Stimulated activated CD8-positive, alpha-beta memory T cell treated with anti-CD3 and anti-CD28 coated beads, Interleukin-7, amount 100 ng/mL, for 48 hours (primary cell): ENCODE results near the gene PGAM4.
"Not testable (repeated sequence)": the region's sequence is repeated elsewhere in the genome, so short reads cannot be mapped to it uniquely, and the experiment has no call there.

Experiments
- DNase-seq, 2 donors: peaks; one replicate each; pipeline ENCODE4 v3.0.0-alpha.2; 2020; ENCODE audit warnings: low read depth in 1 of 2; ENCODE audit errors: extremely low read depth in 1 of 2

Gene PGAM4

DNA sequence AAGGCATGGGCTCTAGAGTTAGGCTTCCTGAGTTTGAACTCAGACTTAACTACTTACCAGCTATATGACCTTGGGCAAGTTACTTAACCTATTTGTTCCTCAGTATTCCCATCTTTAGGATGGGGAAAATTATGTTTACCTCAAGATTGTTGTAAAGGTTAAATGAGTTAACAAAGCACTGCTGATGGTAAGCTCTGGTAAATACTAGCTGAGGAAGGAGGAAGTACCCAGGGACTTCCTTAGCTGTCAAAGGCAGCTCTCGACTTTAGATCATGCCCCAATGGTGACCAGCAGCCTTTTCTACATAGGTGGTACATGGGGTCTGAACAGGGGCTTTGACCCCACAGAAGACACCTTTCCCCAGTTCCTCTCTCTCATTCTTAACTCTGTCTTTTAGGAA lies 38.9 kb downstream of the PGAM4 start:
- DNase-seq: no peak

DNA sequence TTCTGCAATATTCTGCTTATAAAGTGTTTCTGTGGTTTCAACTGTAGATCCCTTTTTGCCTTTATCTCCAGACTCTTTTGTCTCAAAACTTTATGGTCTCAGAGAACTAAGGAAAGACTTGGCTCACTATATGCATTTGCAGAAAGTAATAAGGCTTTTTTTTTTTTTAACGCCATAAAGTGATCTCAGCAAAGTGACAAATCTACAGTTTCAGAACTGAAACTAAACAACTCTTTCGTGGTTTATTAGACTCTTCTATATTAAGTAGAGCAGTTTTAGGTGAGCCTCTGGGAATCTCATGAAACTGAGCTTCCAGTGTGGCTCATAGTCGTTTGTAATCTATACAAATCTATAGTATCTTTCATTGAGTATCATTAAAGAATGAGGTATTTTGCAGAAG lies 43.7 kb downstream of the PGAM4 start:
- no peak for DNase-seq

DNA sequence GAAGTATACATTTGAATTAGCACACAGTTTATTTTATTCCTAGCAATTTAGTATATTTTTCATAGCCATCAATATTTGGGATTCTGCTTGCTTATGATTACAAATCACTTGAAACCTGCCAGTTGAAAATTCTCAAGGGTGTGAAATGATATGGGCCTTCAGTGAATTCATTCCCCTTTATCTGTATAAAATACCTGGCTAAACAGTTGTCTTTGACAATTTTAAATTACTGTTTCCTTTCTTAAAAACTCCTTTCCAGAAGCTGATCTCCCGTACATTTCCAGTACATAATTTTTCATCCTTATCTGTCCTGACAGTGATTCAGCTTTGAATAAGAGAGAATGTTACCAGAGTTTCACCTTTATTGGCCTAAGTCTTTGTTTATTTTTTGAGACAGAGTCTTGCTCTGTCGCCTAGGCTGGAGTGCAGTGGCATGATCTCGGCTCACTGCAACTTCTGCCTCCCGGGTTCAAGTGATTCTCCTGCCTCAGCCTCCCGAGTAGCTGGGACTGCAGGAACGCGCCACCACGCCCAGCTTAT lies 45.0 kb downstream of the PGAM4 start:
- DNase-seq: no peak

DNA sequence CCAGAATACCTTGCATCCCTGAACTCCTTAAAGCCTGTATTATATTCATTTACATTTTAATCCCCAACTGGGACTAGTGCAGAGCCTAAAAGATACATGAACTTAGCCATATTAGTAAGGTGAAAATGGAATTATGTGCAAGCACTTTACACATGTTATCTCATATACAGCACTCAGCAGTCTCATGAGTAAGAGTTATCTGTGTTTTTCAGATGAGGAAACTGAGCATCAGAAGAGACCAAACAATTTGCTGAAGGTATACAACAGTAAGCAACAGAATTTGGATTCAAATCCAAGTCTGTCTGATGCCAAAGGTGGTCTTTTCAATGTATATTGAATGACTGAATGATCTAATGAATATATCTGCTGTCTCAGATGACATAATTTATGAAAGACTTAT lies 46.7 kb downstream of the PGAM4 start:
- DNase-seq: no peak

DNA sequence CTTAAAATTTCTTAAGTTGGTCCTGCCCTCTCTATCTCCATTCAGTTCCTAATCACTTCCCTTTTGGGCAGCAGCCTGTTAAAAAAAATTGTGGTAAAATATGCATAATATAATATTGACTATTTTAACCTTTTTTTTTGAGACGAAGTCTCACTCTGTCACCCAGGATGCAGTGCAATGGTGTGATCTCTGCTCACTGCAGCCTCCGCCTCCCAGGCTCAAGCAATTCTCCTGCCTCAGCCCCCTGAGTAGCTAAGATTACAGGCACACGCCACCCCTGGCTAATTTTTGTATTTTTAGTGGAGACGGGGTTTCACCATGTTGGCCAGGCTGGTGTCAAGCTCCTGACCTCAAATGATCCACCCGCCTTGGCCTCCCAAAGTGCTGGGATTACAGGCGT lies 50.1 kb downstream of the PGAM4 start:
- not testable (repeated sequence) for DNase-seq

DNA sequence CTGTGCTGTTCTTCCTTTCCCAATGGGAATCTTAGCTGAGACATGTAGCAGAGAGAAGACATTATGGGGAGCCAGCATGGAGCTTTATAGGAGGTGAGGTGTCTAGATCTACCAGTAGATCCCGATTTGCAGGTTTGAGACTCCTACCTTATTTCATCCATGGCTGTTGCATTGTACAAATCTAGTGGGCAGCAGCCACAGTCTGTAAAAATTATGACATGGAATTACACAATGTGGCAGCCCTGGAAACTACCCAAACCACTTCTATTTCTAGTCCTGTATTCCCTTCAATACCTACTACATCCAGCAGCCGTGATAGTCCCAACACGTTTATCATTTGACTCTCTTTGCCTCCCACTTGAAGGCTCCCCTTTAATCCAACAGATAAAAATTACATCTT lies 50.9 kb downstream of the PGAM4 start:
- no peak for DNase-seq
